DND-41 (cell line): ENCODE measurements around the gene ITPRID1.

Source experiments
- ATAC-seq: fragments of 200-7000 bp; cut with Tn5 transposase; 3 replicates; pipeline ENCODE4 v1.9.1; 2021; ENCODE audit warnings: low read depth; ENCODE audit not compliant: insufficient read depth
- DNase-seq: peaks from one replicate; pipeline ENCODE4 v3.0.0-alpha.2; 2020
- H2AFZ ChIP-seq: 2 replicates; pipeline ENCODE4 v1.6.0; 2012; ENCODE audit warnings: low read depth, low read length
- H3K27ac ChIP-seq: 2 replicates; pipeline ENCODE4 v1.5.1; 2012; ENCODE audit warnings: low read length, inconsistent platforms
- H3K27me3 ChIP-seq: fragments of 200-600 bp; sonication (generic); 2 replicates; pipeline ENCODE4 v1.6.0; 2012; ENCODE audit warnings: low read length, mild to moderate bottlenecking, inconsistent platforms; ENCODE audit not compliant: insufficient read depth, poor library complexity
- H3K36me3 ChIP-seq: 2 replicates; pipeline ENCODE4 v1.5.1; 2012; ENCODE audit warnings: low read length, inconsistent platforms; ENCODE audit not compliant: insufficient read depth
- H3K4me1 ChIP-seq: 2 replicates; pipeline ENCODE4 v1.5.1; 2012; ENCODE audit warnings: mild to moderate bottlenecking, low read length; ENCODE audit not compliant: insufficient read depth
- H3K4me2 ChIP-seq: 2 replicates; pipeline ENCODE4 v1.6.0; 2012; ENCODE audit warnings: mild to moderate bottlenecking, moderate library complexity, low read length, inconsistent platforms; ENCODE audit not compliant: insufficient read depth
- H3K4me3 ChIP-seq, 2 experiments: fragments of 200-600 bp in 1 of 2; shearing (Covaris generic) in 1 of 2; 2 replicates each; pipeline ENCODE4 v1.5.1; 2012 to 2016; ENCODE audit warnings: inconsistent platforms in 2 of 2, low read length in 2 of 2, mild to moderate bottlenecking in 2 of 2, low read depth in 1 of 2, moderate library complexity in 1 of 2
- H3K79me2 ChIP-seq: 2 replicates; pipeline ENCODE4 v1.6.0; 2012; ENCODE audit warnings: low read length, inconsistent platforms; ENCODE audit not compliant: insufficient read depth
- H3K9ac ChIP-seq: 2 replicates; pipeline ENCODE4 v1.6.0; 2012; ENCODE audit warnings: low read depth, mild to moderate bottlenecking, inconsistent platforms, low read length, moderate library complexity
- H3K9me3 ChIP-seq: 2 replicates; pipeline ENCODE4 v1.5.1; 2012; ENCODE audit warnings: low read length, moderate library complexity, mild to moderate bottlenecking, inconsistent platforms; ENCODE audit not compliant: insufficient read depth, severe bottlenecking
- H4K20me1 ChIP-seq: 2 replicates; pipeline ENCODE4 v1.6.0; 2012; ENCODE audit warnings: low read length; ENCODE audit not compliant: insufficient read depth
- CTCF ChIP-seq: IDR thresholded peaks from 2 replicates; pipeline ENCODE4 v1.5.1; 2012; ENCODE audit warnings: borderline replicate concordance, low read length, moderate library complexity, mild to moderate bottlenecking; ENCODE audit not compliant: poor library complexity, severe bottlenecking; ENCODE audit errors: extremely low read depth
- EZH2 ChIP-seq: IDR thresholded peaks from 3 replicates; pipeline ENCODE4 v1.6.1; 2012; ENCODE audit warnings: borderline replicate concordance, low read depth, mild to moderate bottlenecking, moderate library complexity, low read length, inconsistent platforms; ENCODE audit not compliant: severe bottlenecking

The ITPRID1 gene

GRCh38 chr7:31478018-31478417 lies 35.9 kb upstream of the ITPRID1 start:
- H3K79me2 ChIP-seq = no peaks in the 10 kb centered on the region
- no peaks in the 10 kb centered on the region for H3K36me3 ChIP-seq
- no peak overlapping the region for H2AFZ ChIP-seq
- DNase-seq (no peak), ATAC-seq (no peak)
- no peak for TF ChIP-seq CTCF
- TF ChIP-seq EZH2 = no peak
- peaks cover 8% of the 10 kb centered on the region for H3K27me3 ChIP-seq
- H3K4me1 ChIP-seq = no peaks in the 10 kb centered on the region
- no peaks in the 10 kb centered on the region for H4K20me1 ChIP-seq
- no peaks in the 10 kb centered on the region for H3K9me3 ChIP-seq
- no peak overlapping the region for H3K4me3 ChIP-seq
- no peak overlapping the region for H3K4me2 ChIP-seq
- H3K9ac ChIP-seq = no peak overlapping the region
- H3K27ac ChIP-seq = no peak overlapping the region

DNA sequence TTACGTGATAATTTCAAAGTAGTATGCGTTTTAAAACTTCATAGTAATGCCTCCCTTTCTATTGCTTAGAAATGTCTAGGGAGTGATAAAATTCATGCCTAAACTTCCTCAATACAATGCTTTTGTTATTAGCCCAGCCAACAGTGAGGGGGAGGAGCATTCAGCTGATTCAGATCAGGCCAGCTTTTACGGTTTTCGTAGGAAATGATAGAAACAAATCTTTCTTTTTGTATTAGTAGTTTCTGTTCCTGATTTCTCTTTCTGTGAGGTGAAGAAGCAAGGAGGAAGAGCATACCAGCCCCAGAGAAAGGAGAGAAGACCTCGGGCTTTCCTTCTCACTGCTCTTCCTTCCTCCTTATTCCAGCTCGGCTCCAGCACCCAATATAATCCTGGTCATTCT lies 35.2 kb upstream of the ITPRID1 start:
- no peak overlapping the region for H3K9ac ChIP-seq

GRCh38 chr7:31487071-31487470 lies 26.8 kb upstream of the ITPRID1 start:
- no peak for TF ChIP-seq EZH2
- no peak for TF ChIP-seq CTCF
- H3K4me1 ChIP-seq = no peaks in the 10 kb centered on the region
- no peak overlapping the region for H2AFZ ChIP-seq
- no peaks in the 10 kb centered on the region for H3K36me3 ChIP-seq
- no peaks in the 10 kb centered on the region for H3K79me2 ChIP-seq
- no peak overlapping the region for H3K9ac ChIP-seq
- H3K4me2 ChIP-seq = no peak overlapping the region
- no peak for DNase-seq
- peaks cover 3% of the 10 kb centered on the region for H3K27me3 ChIP-seq
- no peaks in the 10 kb centered on the region for H3K9me3 ChIP-seq
- no peaks in the 10 kb centered on the region for H4K20me1 ChIP-seq
- H3K4me3 ChIP-seq = no peak overlapping the region
- H3K27ac ChIP-seq = no peak overlapping the region
- ATAC-seq = no peak

More for the DNA sequence above, 35.2 kb upstream of the ITPRID1 start:
- no peak for DNase-seq
- ATAC-seq = no peak
- no peaks in the 10 kb centered on the region for H3K79me2 ChIP-seq
- TF ChIP-seq CTCF (no peak), EZH2 (no peak)
- H3K27me3 ChIP-seq = peaks cover 8% of the 10 kb centered on the region
- H3K4me3 ChIP-seq = no peak overlapping the region
- H3K4me2 ChIP-seq = no peak overlapping the region
- no peak overlapping the region for H2AFZ ChIP-seq
- no peak overlapping the region for H3K27ac ChIP-seq
- H3K36me3 ChIP-seq = no peaks in the 10 kb centered on the region
- no peaks in the 10 kb centered on the region for H3K9me3 ChIP-seq
- no peaks in the 10 kb centered on the region for H3K4me1 ChIP-seq
- no peaks in the 10 kb centered on the region for H4K20me1 ChIP-seq

DNA sequence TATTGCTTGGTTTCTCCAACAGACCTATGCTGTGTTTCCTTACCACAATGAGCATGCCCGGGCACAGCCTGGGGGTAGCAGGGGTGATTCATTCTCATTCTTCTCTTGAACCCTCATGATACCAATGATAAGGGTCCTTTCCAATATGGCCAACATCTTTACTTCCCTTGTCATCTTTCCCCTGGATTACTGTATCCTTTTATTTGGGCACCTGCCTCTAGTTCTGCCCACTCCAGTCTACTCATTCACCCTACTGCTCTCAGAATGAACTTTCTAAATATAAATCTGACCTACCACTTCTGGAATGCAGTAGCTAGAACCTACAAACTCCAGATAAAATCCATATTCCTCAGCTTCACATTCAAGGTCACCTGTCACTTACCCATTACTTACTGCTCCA lies 26.4 kb upstream of the ITPRID1 start:
- no peak for DNase-seq
- no peak overlapping the region for H2AFZ ChIP-seq
- no peak for ATAC-seq

More for the DNA sequence above, 26.4 kb upstream of the ITPRID1 start:
- Histone ChIP-seq H3K27ac (no peak overlapping the region), H3K79me2 (no peaks in the 10 kb centered on the region), H3K36me3 (no peaks in the 10 kb centered on the region), H3K4me3 (no peak overlapping the region), H3K4me1 (no peaks in the 10 kb centered on the region), H3K4me2 (no peak overlapping the region), H3K9me3 (no peaks in the 10 kb centered on the region), H3K9ac (no peak overlapping the region), H4K20me1 (no peaks in the 10 kb centered on the region), H3K27me3 (peaks cover 3% of the 10 kb centered on the region)
- no peak for TF ChIP-seq CTCF
- TF ChIP-seq EZH2 = no peak
